ENCODE measurements around the gene ITGB3. TPM values are rescaled to one million over a fixed set of nuclear protein-coding genes. Genes with fewer than 3 reads are reported as not detected.

Gene ITGB3
- total and polyA plus RNA-seq, 9 of the 15 experiments (the other 6 are each of a cell fraction or from before 2014, with no cell fraction given): 0.08 to 2.6 (median 0.62) TPM; not detected in 1

DNA sequence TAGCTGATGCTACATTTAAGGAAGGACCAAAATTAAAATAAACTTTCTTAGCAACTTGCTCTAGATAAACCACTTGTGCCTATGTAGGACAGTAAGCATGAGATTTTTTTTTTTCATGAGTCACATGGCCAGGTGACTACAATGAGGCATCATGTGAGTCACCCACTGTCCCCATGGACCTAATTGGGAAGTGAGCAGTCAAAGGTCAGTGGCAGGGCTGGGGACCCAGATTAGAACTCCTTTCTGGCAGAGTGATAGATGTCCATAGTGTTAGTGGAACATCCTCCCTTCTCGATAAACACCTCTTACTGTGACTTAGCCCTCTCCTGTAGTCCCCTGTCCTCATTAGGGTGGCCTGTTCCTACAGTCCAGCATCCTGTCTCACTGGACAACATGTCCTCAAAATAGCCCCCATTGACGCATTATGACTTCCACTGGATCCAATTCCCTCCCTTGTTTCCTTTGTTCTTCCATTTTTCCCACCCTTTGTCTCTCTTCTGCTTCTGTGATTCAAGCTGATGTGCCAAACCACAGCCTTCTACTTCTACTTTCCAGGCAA, 12.4 kb downstream of the ITGB3 start (continued):
- TF ChIP-seq COPS2 (conservative IDR thresholded peaks at IDR 0.05) (no peak), TSC22D4 (tag; IDR thresholded peaks at IDR 0.05) (no peak), SNIP1 (IDR thresholded peaks at IDR 0.05; ENCODE audit: low read depth) (no peak), KLF6 (CRISPR knock-in tag; IDR thresholded peaks at IDR 0.05; ENCODE audit: borderline replicate concordance) (no peak), MCM2 (IDR thresholded peaks at IDR 0.05; ENCODE audit: low read depth) (no peak), ZNF184 (CRISPR knock-in tag; IDR thresholded peaks at IDR 0.05) (no peak), VEZF1 (CRISPR knock-in tag; IDR thresholded peaks at IDR 0.05) (peak; percentile 35), SRF (CRISPR knock-in tag; IDR thresholded peaks at IDR 0.05) (peak in 1 of 2 experiments; percentile 61; a peak in 1 of 4 replicates), HDAC3 (IDR thresholded peaks at IDR 0.05; ENCODE audit: borderline replicate concordance, partially characterized antibody) (peak; percentile 76), SMARCA4 (IDR thresholded peaks at IDR 0.05) (peak; percentile 95), SMAD4 (CRISPR knock-in tag; conservative IDR thresholded peaks at IDR 0.05) (peak; percentile 76), CBFA2T2 (conservative IDR thresholded peaks at IDR 0.05) (peak; percentile 92), MAFF (IDR thresholded peaks at IDR 0.05; ENCODE audit: low read length) (0 out of 2 replicates have a peak, but pooled peaks have one; percentile 28), GTF2A2 (tag; IDR thresholded peaks at IDR 0.05) (no peak), ZBTB33 (CRISPR knock-in tag; IDR thresholded peaks at IDR 0.05) (no peak), RNF219 (CRISPR knock-in tag; IDR thresholded peaks at IDR 0.05) (no peak), CREBBP (IDR thresholded peaks at IDR 0.05; ENCODE audit: low read depth, low read length) (no peak), ETS2 (tag; IDR thresholded peaks at IDR 0.05; ENCODE audit: borderline replicate concordance, poor library complexity, severe bottlenecking) (no peak), ZNF253 (CRISPR knock-in tag; conservative IDR thresholded peaks at IDR 0.05) (no peak), DMBX1 (CRISPR knock-in tag; IDR thresholded peaks at IDR 0.05; ENCODE audit: borderline replicate concordance) (peak; percentile 81; the same call in 1 of the 2 replicates), SMARCC2 (IDR thresholded peaks at IDR 0.05; ENCODE audit: low read depth) (peak; percentile 79)
- TF ChIP-seq, protein P1, sequence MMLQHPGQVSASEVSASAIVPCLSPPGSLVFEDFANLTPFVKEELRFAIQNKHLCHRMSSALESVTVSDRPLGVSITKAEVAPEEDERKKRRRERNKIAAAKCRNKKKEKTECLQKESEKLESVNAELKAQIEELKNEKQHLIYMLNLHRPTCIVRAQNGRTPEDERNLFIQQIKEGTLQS (IDR thresholded peaks at IDR 0.05): peak; percentile 98
- TF ChIP-seq, protein P1 (CRISPR knock-in tag; conservative IDR thresholded peaks at IDR 0.05): peak; percentile 96
